Measurements from ENCODE around the gene UCP2.
A peak's percentile ranks its signal among the peaks of the same experiment; 100 is the strongest.
"Not testable (repeated sequence)": the region's sequence is repeated elsewhere in the genome, so short reads cannot be mapped to it uniquely, and the experiment has no call there.

The UCP2 gene

GRCh38 chr11:73990730-73991129 lies 8.1 kb upstream of the UCP2 start:
- no peak for DNase-seq

GRCh38 chr11:73989156-73989555 lies 6.5 kb upstream of the UCP2 start:
- no peak for DNase-seq

GRCh38 chr11:73988227-73988626 lies 5.6 kb upstream of the UCP2 start:
- DNase-seq = no peak

GRCh38 chr11:73985661-73986060 lies 3.0 kb upstream of the UCP2 start:
- not testable (repeated sequence) for DNase-seq

- no peak for DNase-seq
Measured at GRCh38 chr11:73983741-73984538, 1.3 kb upstream of the UCP2 start.

GRCh38 chr11:73982990-73983740 lies 522 bp upstream of the UCP2 start:
- DNase-seq = peak; percentile 96

GRCh38 chr11:73981051-73981805 lies 1.4 kb downstream of the UCP2 start:
- DNase-seq = no peak

- DNase-seq = no peak
Measured at GRCh38 chr11:73980001-73980961, 2.4 kb downstream of the UCP2 start.

GRCh38 chr11:73978576-73979086 lies 4.0 kb downstream of the UCP2 start:
- no peak for DNase-seq

- DNase-seq = no peak
Measured at GRCh38 chr11:73977856-73978519, 4.7 kb downstream of the UCP2 start.

- no peak for DNase-seq
Measured at GRCh38 chr11:73976451-73977151, 6.0 kb downstream of the UCP2 start.

- DNase-seq = no peak
Measured at GRCh38 chr11:73975479-73975757, 7.2 kb downstream of the UCP2 start.

GRCh38 chr11:73974604-73975478 lies 7.8 kb downstream of the UCP2 start:
- DNase-seq = no peak

- DNase-seq = no peak
Measured at GRCh38 chr11:73972620-73973449, 9.8 kb downstream of the UCP2 start.

- DNase-seq = no peak
Measured at GRCh38 chr11:73972187-73972586, 10.5 kb downstream of the UCP2 start.

GRCh38 chr11:73971175-73971719 lies 11.4 kb downstream of the UCP2 start:
- no peak for DNase-seq

GRCh38 chr11:73969991-73970800 lies 12.4 kb downstream of the UCP2 start:
- no peak for DNase-seq

GRCh38 chr11:73969091-73969490 lies 13.6 kb downstream of the UCP2 start:
- DNase-seq = no peak
